ENCODE measurements around the gene CA12. TPM values are rescaled to one million over a fixed set of nuclear protein-coding genes. Genes with fewer than 3 reads are reported as not detected.

The CA12 gene
- total RNA-seq (2013): not detected
- not detected for polyA plus RNA-seq
- not detected in 2 replicates for polyA minus RNA-seq
- 0 to 1.0 (median 0.08) reads per million in 11 experiments for total RNA-seq

DNA sequence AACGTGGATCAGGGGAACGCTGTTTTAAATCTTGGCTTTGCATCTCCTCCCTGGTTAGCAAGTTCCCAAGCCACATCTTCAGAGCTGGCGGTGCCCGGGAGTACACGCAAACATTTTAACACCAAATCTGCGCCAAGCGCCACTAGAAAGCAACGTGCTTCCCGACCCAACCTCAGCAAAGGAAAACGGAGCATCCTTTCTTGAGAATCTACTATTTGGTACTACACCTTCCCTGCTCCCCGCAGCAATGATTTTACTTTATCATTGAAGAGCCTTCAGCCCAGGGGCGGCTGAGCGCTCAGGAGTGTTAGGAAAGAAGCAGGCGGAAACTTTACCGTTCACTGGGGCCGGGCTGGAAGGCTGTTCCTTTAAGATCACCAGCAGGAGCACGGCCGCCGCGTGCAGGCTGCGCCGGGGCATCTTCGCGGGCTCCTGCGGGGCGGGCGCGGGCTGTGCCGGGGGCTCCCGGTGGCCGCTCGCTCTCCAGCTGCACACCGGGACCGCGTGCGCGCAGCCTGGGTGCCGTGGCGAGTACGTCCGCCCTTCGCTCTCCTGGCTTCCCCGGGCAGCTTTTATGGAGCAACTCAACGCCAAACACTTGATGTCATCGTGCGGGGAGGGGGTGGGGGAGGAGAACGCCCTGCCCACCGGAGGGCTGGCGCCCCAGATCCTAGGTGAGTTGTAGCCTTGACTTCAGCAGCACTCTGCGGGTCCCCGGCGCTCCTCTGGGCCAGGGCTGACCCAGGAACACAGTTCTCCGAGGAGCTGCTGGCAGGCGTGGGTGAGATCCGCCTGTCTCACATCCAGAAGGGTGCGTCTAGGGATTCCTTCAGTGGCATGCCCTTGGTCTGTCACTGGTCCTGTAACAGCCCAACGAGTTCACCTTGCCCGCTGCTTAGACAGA, at the start of gene CA12:
Gene CA12, minus strand, starts transcription at position 546 of the 904 bp plus-strand sequence. Its CDS starts 126 bp downstream, at position 420.
- H3K27me3 ChIP-seq (ENCODE audit: control insufficient read depth in 2 of 2, insufficient read depth in 2 of 2, low read length in 2 of 2): peaks cover 30 to 54% of the 10 kb centered on the region in 2 donors
- no peaks in the 10 kb centered on the region for H4K20me1 ChIP-seq (ENCODE audit: insufficient read depth, low read length)
- TF ChIP-seq CTCF (IDR thresholded peaks at IDR 0.05): no peak
- no peaks in the 10 kb centered on the region for H3K36me3 ChIP-seq (replicated peaks in 1 of 2; ENCODE audit: control insufficient read depth in 1 of 2, insufficient read depth in 2 of 2, low read length in 2 of 2)
- WGBS (ENCODE audit: insufficient coverage): 1% methylated on average over 56 of the region's 58 CpGs
- no peak within 1 kb of the TSS for H3K27ac ChIP-seq (ENCODE audit: low read depth in 1 of 2, low read length in 2 of 2)
- intact Hi-C loops (cut with micrococcal nuclease): no loop called here
- H3K4me2 ChIP-seq (replicated peaks; ENCODE audit: extremely low read depth, low read length, poor library complexity, severe bottlenecking): peak within 1 kb of the TSS; percentile 80
- H3K9me3 ChIP-seq (replicated peaks in 1 of 2; ENCODE audit: control insufficient read depth in 1 of 2, insufficient read depth in 1 of 2, low read length in 2 of 2): peaks cover 0 to 9% of the 10 kb centered on the region in 2 donors
- H3K79me2 ChIP-seq (ENCODE audit: insufficient read depth, low read length): no peaks in the 10 kb centered on the region
- Mint-ChIP-seq H3K27me3 (ENCODE audit: low read depth in 3 of 3) (peaks cover 37 to 56% (median 53%) of the 10 kb centered on the region in 3 donors), H3K9me3 (peaks cover 0 to 12% (median 0%) of the 10 kb centered on the region in 7 donors), H3K36me3 (no peaks in the 10 kb centered on the region), H3K4me1 (peaks cover 27% of the 10 kb centered on the region), H3K4me3 (peak within 1 kb of the TSS; percentile 76 to 92), H3K27ac (no peak within 1 kb of the TSS)
- DNase-seq: no peak
- peak within 1 kb of the TSS; percentile 13 to 73 (median 23) for H3K4me3 ChIP-seq (replicated peaks in 1 of 3; ENCODE audit: low read depth in 2 of 3, low read length in 3 of 3)
- H2AFZ ChIP-seq (ENCODE audit: insufficient read depth, low read depth, low read length, poor library complexity, severe bottlenecking): peak within 1 kb of the TSS; percentile 80
- peaks cover 9 to 17% of the 10 kb centered on the region in 2 donors for H3K4me1 ChIP-seq (ENCODE audit: control insufficient read depth in 1 of 2, insufficient read depth in 2 of 2, low read length in 2 of 2)
- peak within 1 kb of the TSS; percentile 37 for H3K9ac ChIP-seq (ENCODE audit: insufficient read depth, low read length, poor library complexity, severe bottlenecking)

DNA sequence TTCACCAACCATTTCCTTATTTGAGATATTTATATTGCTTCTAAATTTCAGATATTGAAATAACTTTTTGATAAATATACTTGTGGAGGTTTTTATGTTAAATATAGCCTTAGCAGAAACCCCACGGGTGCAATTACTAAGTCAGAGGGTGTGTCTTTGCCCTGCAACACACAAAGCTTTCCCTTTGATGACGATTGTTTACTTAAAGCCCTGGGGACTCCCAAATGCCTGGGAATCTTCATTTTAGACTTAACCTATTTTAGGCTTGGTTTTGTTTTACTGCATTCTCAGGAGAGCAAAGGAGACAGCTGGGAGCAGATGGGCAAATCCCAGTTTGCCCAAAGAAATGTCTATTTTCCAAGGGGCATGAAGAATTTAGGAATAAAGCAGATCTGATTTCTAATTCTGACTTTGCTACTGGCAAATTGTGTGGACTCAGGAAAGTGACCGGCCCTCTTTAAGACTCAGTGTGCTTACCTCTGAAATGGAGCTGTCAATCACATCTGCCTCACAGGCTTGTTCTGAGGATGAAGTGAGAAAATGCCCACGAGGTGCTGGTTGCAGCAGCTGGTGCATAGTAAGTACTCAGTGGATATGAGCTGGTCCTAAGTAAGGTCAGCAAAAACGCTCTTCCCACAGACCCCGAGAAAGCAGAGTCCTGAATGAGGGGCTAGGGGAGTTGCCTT, 49.3 kb upstream of the CA12 start:
- Histone ChIP-seq H2AFZ (ENCODE audit: insufficient read depth, low read depth, low read length, poor library complexity, severe bottlenecking) (no peak overlapping the region), H3K79me2 (ENCODE audit: insufficient read depth, low read length) (no peaks in the 10 kb centered on the region), H4K20me1 (ENCODE audit: insufficient read depth, low read length) (no peaks in the 10 kb centered on the region), H3K9ac (ENCODE audit: insufficient read depth, low read length, poor library complexity, severe bottlenecking) (no peak overlapping the region), H3K27ac (ENCODE audit: low read depth in 1 of 2, low read length in 2 of 2) (no peak overlapping the region), H3K4me3 (replicated peaks in 1 of 3; ENCODE audit: low read depth in 2 of 3, low read length in 3 of 3) (no peak overlapping the region), H3K9me3 (replicated peaks in 1 of 2; ENCODE audit: control insufficient read depth in 1 of 2, insufficient read depth in 1 of 2, low read length in 2 of 2) (no peaks in the 10 kb centered on the region), H3K27me3 (ENCODE audit: control insufficient read depth in 2 of 2, insufficient read depth in 2 of 2, low read length in 2 of 2) (no peaks in the 10 kb centered on the region), H3K36me3 (replicated peaks in 1 of 2; ENCODE audit: control insufficient read depth in 1 of 2, insufficient read depth in 2 of 2, low read length in 2 of 2) (no peaks in the 10 kb centered on the region), H3K4me1 (ENCODE audit: control insufficient read depth in 1 of 2, insufficient read depth in 2 of 2, low read length in 2 of 2) (no peaks in the 10 kb centered on the region), H3K4me2 (replicated peaks; ENCODE audit: extremely low read depth, low read length, poor library complexity, severe bottlenecking) (no peak overlapping the region)
- no peak for TF ChIP-seq CTCF (IDR thresholded peaks at IDR 0.05)
- Mint-ChIP-seq H3K4me1 (no peaks in the 10 kb centered on the region), H3K27ac (no peak overlapping the region), H3K9me3 (peaks cover 0 to 3% (median 2%) of the 10 kb centered on the region in 7 donors), H3K36me3 (no peaks in the 10 kb centered on the region), H3K4me3 (no peak overlapping the region), H3K27me3 (ENCODE audit: low read depth in 3 of 3) (peaks cover 0 to 8% (median 0%) of the 10 kb centered on the region in 3 donors)
- intact Hi-C loops (cut with micrococcal nuclease): no loop called here
- no peak for DNase-seq
- 100% methylated on average over 1 of the region's 6 CpGs for WGBS (ENCODE audit: insufficient coverage)

Measured in CD14-positive monocyte (primary cell).